ENCODE measurements around the gene SMPD2.

Gene SMPD2

GRCh38 chr6:109442393-109442924 is 1.9 kb downstream of the SMPD2 start:
- DNase-seq: no peak
- no peaks in the 10 kb centered on the region for H3K27me3 ChIP-seq (replicated peaks)
- H3K36me3 ChIP-seq (replicated peaks): peaks cover 39% of the 10 kb centered on the region
- in situ Hi-C loops (cut with HindIII; ENCODE audit: low pct_ligation_motif_present, low sequenced_read_pairs): no loop called here
- no peak for TF ChIP-seq CTCF (IDR thresholded peaks at IDR 0.05; ENCODE audit: low read depth, low read length, missing control alignments)
- no peak overlapping the region for H3K4me3 ChIP-seq (ENCODE audit: low read depth, low read length)
- no peak overlapping the region for H3K27ac ChIP-seq

- no peaks in the 10 kb centered on the region for H3K27me3 ChIP-seq (replicated peaks)
- no peak overlapping the region for H3K4me3 ChIP-seq (ENCODE audit: low read depth, low read length)
- no peak overlapping the region for H3K27ac ChIP-seq
- peaks cover 41% of the 10 kb centered on the region for H3K36me3 ChIP-seq (replicated peaks)
- no peak for TF ChIP-seq CTCF (IDR thresholded peaks at IDR 0.05; ENCODE audit: low read depth, low read length, missing control alignments)
- no peak for DNase-seq
- in situ Hi-C loops (cut with HindIII; ENCODE audit: low pct_ligation_motif_present, low sequenced_read_pairs): no loop called here
Measured at GRCh38 chr6:109443425-109443950, 3.0 kb downstream of the SMPD2 start.

- TF ChIP-seq CTCF (IDR thresholded peaks at IDR 0.05; ENCODE audit: low read depth, low read length, missing control alignments): peak; percentile 27
- peaks cover 53% of the 10 kb centered on the region for H3K36me3 ChIP-seq (replicated peaks)
- no peaks in the 10 kb centered on the region for H3K27me3 ChIP-seq (replicated peaks)
- H3K4me3 ChIP-seq (ENCODE audit: low read depth, low read length): no peak overlapping the region
- in situ Hi-C loops (cut with HindIII; ENCODE audit: low pct_ligation_motif_present, low sequenced_read_pairs): no loop called here
- no peak overlapping the region for H3K27ac ChIP-seq
- DNase-seq: no peak
Measured at GRCh38 chr6:109445382-109445781, 4.9 kb downstream of the SMPD2 start.

- H3K4me3 ChIP-seq (ENCODE audit: low read depth, low read length): no peak overlapping the region
Measured at GRCh38 chr6:109446072-109446471, 5.5 kb downstream of the SMPD2 start.

GRCh38 chr6:109446541-109446940 is 6.0 kb downstream of the SMPD2 start:
- no peak overlapping the region for H3K27ac ChIP-seq
- TF ChIP-seq CTCF (IDR thresholded peaks at IDR 0.05; ENCODE audit: low read depth, low read length, missing control alignments): no peak
- DNase-seq: no peak
- H3K4me3 ChIP-seq (ENCODE audit: low read depth, low read length): no peak overlapping the region
- in situ Hi-C loops (cut with HindIII; ENCODE audit: low pct_ligation_motif_present, low sequenced_read_pairs): no loop called here
- peaks cover 58% of the 10 kb centered on the region for H3K36me3 ChIP-seq (replicated peaks)
- H3K27me3 ChIP-seq (replicated peaks): no peaks in the 10 kb centered on the region

More at GRCh38 chr6:109446072-109446471, 5.5 kb downstream of the SMPD2 start:
- TF ChIP-seq CTCF (IDR thresholded peaks at IDR 0.05; ENCODE audit: low read depth, low read length, missing control alignments): no peak
- in situ Hi-C loops (cut with HindIII; ENCODE audit: low pct_ligation_motif_present, low sequenced_read_pairs): no loop called here
- Histone ChIP-seq H3K27ac (no peak overlapping the region), H3K36me3 (replicated peaks) (peaks cover 53% of the 10 kb centered on the region), H3K27me3 (replicated peaks) (no peaks in the 10 kb centered on the region)
- DNase-seq: no peak

- no peak for DNase-seq
- Histone ChIP-seq H3K27me3 (replicated peaks) (no peaks in the 10 kb centered on the region), H3K27ac (no peak overlapping the region), H3K4me3 (ENCODE audit: low read depth, low read length) (no peak overlapping the region), H3K36me3 (replicated peaks) (peaks cover 61% of the 10 kb centered on the region)
- in situ Hi-C loops (cut with HindIII; ENCODE audit: low pct_ligation_motif_present, low sequenced_read_pairs): no loop called here
- TF ChIP-seq CTCF (IDR thresholded peaks at IDR 0.05; ENCODE audit: low read depth, low read length, missing control alignments): no peak
Measured at GRCh38 chr6:109447087-109447486, 6.6 kb downstream of the SMPD2 start.
